C1 segment of cervical spinal cord (tissue), 14 donors: ENCODE data around the gene BPIFB3.

ENCODE experiments used
- DNase-seq, 14 donors: peaks; one replicate each; lab custom pipeline; 2025; lab: John Stamatoyannopoulos, UW

BPIFB3 gene

DNA sequence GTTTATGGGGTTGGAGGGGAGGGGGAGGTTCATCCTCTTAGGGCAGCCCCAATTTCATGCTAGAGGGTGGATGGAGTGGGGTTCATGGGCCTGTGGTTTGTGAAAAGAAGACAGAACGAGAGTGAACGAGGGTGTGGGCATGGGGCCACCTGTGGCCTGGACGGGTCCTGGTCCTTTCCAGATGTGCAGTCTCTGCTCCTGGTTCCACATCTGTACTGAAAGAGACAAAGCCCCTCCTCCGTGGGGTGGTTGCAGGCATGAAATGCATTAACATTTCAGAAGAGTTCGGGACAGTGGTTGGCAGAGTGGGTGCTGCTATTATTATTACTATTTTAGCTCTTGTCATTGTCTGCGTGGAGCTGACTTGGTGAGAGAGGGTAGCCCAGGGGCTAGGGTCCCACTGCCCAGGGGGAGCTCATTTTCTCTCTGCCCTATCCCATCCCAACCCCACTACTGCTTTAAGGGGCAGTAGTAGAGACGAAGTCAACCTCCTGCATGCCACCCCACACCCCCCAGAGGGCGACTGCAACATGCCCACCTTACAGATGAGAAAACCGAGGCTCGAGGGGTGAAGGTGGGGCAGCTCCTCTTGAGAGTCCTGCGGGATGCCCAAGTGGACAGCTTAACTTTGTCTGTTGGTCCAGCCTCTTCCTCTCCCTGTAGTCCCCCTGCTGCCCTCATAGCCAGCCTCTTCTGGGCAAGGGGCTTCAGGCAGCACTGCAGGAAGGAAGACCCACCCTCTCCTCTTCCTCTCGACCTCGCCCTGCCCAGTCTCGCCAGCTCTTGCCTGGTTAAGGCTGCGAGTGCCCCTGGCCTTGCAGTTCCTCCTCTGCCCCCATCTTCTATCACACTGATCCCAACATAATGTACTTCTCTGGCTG lies 37.8 kb upstream of the BPIFB3 start:
- no peak for DNase-seq

GRCh38 chr20:33016581-33017109 lies 37.1 kb upstream of the BPIFB3 start:
- DNase-seq, result no peak

DNA sequence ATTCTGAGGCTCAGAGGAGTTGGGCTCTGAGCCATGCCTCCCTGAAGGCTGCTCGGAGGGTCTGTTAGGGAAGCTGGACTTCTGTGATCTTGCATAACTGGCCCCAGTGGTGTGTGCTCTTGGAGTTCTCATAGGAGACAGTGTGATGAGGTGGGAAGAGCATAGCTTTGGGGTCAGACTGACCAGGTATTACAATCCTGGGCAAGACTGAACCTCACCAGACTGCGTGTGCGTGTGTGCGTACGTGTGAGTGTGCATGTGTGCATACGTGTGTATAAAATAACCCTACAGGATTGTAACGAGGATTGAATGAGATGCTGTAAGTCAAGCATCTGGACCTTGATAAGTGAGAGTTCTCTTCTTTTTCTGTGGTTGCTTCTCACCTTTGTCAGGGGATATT lies 36.2 kb upstream of the BPIFB3 start:
- DNase-seq, result no peak

DNA sequence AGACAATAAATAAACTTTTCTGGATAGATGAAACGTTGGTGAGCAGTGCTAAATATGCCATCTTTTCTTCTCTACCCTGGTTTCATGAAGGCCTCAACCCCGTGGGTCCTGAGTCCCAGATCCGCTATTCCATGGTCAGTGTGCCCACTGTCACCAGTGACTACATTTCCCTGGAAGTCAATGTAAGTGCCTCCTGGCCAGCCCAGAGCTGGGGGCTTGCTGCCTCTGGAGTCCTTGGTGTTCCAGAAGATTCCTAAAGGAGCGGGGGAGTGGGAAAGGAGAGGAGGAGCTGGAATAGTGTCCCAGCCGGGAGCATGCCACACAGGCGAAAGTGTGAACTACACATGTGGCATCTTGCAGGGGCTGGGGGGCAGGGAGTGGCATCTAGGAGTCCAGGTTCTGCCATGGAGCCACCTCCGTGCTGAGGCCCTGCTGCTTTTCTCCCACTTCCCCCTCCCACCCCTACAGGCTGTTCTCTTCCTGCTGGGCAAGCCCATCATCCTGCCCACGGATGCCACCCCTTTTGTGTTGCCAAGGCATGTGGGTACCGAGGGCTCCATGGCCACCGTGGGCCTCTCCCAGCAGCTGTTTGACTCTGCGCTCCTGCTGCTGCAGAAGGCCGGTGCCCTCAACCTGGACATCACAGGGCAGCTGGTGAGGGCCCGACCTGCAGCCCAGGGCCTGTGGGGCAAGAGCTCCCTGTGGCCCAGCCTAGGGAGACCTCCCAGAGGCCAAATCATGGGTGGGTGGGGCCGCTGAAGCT lies 35.4 kb upstream of the BPIFB3 start:
- no peak for DNase-seq

DNA sequence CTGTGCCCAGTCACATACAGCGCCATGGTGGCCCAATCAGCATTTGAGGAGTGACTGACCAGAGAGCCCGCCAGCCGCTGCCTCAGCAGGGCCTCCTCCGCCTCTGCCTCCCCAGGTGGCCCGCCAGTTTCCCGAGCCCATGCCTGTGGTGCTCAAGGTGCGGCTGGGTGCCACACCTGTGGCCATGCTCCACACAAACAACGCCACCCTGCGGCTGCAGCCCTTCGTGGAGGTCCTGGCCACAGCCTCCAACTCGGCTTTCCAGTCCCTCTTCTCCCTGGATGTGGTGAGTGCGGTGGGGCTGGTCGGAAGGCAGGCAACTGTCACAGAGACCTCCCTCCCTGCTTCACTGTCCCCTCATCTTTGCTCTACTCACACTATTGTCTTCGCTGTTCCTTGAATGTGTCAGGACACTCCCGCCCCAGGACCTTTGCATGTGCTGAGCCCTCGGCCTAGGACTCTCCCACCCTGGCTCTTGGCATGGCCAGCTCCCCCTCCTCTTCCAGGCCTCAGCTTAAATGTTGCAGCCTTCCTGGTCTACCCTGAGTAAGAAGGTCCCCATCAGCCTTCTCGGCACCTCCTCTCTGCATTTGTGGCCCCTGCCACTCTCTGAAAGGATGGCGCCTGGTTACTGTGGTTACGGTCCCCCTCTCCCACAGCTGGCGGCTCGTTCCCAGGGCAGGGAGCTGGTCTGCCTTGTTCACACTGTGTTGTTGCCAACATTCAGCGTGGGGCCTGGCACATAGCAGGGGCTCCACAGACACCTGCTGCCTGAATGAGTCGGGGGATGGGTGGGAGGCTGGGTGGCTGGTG lies 34.0 kb upstream of the BPIFB3 start:
- DNase-seq, result no peak

DNA sequence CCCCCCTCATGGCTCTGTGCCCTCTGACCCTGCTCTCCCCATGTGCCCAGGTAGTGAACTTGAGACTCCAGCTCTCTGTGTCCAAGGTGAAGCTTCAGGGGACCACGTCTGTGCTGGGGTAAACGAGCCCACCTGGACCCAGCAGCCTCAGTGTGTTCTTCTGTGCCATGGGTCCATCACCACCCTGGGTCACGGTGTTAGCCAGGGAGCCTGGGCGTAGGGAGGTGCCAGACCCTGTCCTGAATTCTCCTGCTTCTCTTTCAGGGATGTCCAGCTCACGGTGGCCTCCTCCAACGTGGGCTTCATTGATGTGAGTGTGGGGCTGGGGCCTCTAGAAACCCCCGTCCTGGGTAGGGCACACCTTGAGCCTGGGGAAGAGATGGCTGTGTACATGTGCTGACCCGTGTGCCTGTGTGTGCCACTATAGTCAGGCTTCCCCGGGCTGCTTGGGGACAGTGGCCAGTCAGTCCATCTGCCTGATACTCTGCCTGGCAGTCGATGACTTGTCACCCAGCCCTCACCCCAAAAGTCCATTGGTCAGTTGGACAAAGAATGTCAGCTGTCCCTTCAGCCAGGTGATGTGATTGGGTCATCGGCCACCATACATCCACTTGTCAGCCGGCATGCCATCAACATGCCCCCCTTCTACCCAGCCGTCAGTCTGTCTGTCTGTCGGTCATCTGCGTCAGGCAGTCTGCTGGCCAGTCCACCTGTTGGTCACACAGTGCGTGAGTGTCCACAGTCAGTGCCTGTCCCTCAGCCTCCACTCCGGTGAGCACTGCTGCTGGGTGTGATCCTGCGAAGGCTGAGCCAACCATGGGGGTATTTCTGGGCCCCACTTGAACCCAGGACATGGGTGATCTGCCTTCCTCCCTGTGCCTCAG lies 33.2 kb upstream of the BPIFB3 start:
- no peak for DNase-seq

DNA sequence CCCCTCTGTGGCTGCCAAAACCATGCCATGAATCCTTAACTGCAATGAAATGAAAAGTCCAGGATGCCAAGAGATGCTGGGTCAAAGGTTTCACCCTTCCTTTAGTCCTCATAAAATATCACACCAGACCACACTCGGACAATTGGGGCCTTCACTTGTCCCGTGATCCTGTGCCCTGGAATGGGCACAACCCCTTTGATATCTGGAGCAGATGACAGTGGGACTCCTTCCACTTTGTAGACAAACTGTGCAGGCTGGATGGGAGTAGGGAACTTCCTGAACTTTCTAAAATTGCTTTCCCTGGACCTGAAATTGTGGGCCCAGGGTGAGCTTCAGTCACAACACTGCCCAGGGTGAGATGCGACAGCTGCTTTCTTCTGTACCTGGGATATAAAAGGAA lies 31.8 kb upstream of the BPIFB3 start:
- DNase-seq, result no peak

DNA sequence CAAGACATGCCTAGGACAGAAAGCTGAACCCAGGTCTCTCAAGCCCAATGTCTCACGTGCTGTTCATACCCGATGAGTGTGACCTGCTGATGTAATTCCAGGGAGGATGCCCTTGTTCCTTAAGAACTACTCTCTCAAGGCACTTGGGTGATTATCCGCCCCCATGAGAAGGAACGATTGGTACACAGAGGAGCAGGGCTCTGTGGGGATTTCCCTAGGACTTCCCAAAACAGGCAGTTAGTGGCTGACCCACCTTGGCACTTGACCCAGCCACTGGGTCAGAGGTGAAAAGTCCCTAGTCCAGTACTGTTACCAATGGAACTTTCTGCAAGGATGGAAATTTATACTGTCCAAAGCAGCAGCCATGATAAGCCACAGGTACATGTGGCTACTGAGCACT lies 31.4 kb upstream of the BPIFB3 start:
- DNase-seq, result no peak

DNA sequence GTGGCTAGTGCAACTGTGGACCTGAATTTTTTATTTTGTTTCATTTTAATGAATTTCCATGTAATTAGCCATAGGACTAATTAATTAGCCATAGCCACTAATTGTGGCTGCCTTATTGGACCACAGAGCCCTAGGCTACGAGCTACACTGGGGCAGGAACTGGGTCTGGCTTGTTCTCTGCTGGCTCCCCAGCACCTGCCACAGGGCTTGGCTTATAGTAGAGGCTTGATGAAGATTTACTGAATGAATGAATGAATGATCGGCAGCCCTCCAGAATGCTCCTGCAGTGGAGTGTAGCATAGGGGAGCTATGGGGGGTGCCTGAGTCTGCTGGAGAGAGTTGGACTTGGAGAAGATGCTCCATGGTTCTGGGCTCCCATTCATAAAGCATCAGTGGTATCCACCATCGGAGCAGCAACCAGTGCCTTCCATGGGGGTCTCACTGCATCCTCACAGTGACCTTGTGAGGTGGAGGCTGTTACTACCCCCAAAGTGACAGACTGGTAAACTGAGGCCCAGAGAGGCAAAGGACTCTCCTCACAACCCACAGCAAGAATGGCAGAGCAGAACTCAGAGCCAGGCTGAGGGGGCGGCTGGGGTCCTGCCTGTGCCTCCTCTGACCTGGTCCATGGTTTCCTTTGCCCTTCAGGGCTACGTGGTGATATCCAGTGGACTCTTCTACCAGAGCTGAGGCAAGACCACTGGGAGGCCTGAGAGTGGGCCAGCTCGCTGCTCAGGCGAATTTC lies 30.8 kb upstream of the BPIFB3 start:
- DNase-seq, result no peak

- DNase-seq, result no peak
Measured at GRCh38 chr20:33023439-33024242, 30.1 kb upstream of the BPIFB3 start.

DNA sequence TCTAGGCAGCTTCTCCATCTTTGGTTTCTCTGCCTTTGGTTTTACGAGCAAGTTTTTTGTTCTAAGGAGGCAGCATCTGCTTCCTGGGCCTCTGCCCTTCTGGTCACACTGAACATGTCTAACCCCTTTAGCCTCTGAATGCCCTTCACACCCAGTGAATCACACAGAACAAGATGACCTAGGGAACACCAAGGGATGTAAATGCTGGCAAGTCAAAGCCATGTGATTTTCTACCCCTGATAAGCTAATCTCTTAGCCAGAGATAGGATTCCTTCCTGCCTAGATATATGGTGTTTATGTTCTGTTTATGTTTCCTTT lies 29.5 kb upstream of the BPIFB3 start:
- DNase-seq, result no peak

GRCh38 chr20:33024609-33025317 lies 28.9 kb upstream of the BPIFB3 start:
- no peak for DNase-seq

DNA sequence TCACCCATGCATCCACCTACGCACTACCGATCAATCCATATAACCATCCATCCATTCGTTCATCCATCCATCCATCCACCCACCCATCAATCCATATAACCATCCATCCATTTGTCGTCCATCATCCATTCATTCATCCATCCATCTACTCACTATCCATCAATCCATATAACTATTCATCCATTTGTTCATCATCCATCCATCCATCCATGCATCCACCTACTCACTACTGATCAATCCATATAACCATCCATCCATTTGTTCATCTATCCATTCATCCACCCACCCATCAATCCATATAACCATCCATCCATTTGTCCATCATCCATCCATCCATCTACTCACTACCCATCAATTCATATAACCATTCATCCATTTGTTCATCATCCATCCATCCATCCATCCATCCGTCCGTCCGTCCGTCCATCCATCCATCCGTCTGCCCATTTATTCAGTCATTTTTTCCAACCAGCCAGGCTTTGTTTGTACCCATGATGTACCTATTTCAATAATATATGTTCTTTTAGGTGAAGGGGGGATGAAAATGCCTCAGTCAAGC lies 28.3 kb upstream of the BPIFB3 start:
- DNase-seq, result no peak

- no peak for DNase-seq
Measured at GRCh38 chr20:33026072-33026778, 27.5 kb upstream of the BPIFB3 start.

GRCh38 chr20:33026779-33027759 lies 26.6 kb upstream of the BPIFB3 start:
- DNase-seq, result no peak
